ENCODE data around the gene CAMTA1.

DNA sequence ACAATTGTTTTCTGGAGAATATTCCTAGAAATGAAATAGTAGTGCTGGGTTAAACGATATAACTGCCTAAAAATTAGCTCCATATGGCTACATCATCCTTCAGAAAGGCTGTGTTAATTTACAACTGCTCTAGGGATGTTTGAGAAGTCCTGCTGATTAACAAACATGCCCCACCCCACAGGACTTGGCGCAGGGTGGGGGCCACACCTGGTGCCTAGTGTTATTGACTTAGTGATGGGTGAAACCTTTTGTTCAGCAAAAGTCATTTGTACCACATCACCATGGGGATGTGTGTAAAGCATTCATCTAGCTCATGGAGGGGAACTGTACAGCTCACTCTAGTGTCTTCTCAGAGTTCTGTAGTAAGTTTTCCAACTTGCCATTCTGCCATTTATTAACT is 492.8 kb downstream of the CAMTA1 start:
- TF ChIP-seq, protein P1, sequence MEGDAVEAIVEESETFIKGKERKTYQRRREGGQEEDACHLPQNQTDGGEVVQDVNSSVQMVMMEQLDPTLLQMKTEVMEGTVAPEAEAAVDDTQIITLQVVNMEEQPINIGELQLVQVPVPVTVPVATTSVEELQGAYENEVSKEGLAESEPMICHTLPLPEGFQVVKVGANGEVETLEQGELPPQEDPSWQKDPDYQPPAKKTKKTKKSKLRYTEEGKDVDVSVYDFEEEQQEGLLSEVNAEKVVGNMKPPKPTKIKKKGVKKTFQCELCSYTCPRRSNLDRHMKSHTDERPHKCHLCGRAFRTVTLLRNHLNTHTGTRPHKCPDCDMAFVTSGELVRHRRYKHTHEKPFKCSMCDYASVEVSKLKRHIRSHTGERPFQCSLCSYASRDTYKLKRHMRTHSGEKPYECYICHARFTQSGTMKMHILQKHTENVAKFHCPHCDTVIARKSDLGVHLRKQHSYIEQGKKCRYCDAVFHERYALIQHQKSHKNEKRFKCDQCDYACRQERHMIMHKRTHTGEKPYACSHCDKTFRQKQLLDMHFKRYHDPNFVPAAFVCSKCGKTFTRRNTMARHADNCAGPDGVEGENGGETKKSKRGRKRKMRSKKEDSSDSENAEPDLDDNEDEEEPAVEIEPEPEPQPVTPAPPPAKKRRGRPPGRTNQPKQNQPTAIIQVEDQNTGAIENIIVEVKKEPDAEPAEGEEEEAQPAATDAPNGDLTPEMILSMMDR (optimal IDR thresholded peaks at IDR 0.05 in 1 of 3, IDR thresholded peaks at IDR 0.05 in 1 of 3, conservative IDR thresholded peaks at IDR 0.05 in 1 of 3; ENCODE audit: extremely low read depth in 1 of 3, insufficient read depth in 2 of 3, low read length in 3 of 3), result no peak
- no peak for TF ChIP-seq EZH2 (IDR thresholded peaks at IDR 0.05; ENCODE audit: low read length)

Measured in keratinocyte (primary cell).